CD14-positive monocyte (primary cell): ENCODE results near the gene KRTAP10-1. TPM values are rescaled to one million over a fixed set of nuclear protein-coding genes. Genes with fewer than 3 reads are reported as not detected.

Experiments used
- DNase-seq, 3 donors: peaks; one replicate each; pipeline ENCODE4 v3.0.0-alpha.2; 2011 to 2022
- H2AFZ ChIP-seq: 2 replicates; pipeline ENCODE4 v1.6.0; 2012; ENCODE audit warnings: mild to moderate bottlenecking, low read depth, low read length, inconsistent platforms; ENCODE audit not compliant: insufficient read depth, poor library complexity, severe bottlenecking
- H3K27ac ChIP-seq, 2 donors: 1 replicate in 1 of 2; 2 replicates in 1 of 2; pipeline ENCODE4 v1.5.1; 2012 to 2013; ENCODE audit warnings: low read length in 2 of 2, control low read depth in 1 of 2, inconsistent platforms in 1 of 2, low read depth in 1 of 2, mild to moderate bottlenecking in 1 of 2
- H3K27me3 ChIP-seq, 2 donors: one replicate each; pipeline versions ENCODE4 v1.6.0 to v1.6.1; 2011 to 2013; ENCODE audit warnings: low read length in 2 of 2; ENCODE audit not compliant: control insufficient read depth in 2 of 2, insufficient read depth in 2 of 2
- H3K36me3 ChIP-seq, 2 donors: replicated peaks in 1 of 2; 1 replicate in 1 of 2; 2 replicates in 1 of 2; pipeline versions ENCODE4 v1.5.1 to v1.6.1; 2012 to 2013; ENCODE audit warnings: low read length in 2 of 2, control low read depth in 1 of 2, inconsistent platforms in 1 of 2, mild to moderate bottlenecking in 1 of 2; ENCODE audit not compliant: insufficient read depth in 2 of 2, control insufficient read depth in 1 of 2
- H3K4me1 ChIP-seq, 2 donors: 1 replicate in 1 of 2; 2 replicates in 1 of 2; pipeline versions ENCODE4 v1.5.1 to v1.6.1; 2012 to 2013; ENCODE audit warnings: low read length in 2 of 2, control low read depth in 1 of 2, inconsistent platforms in 1 of 2, mild to moderate bottlenecking in 1 of 2, moderate library complexity in 1 of 2; ENCODE audit not compliant: insufficient read depth in 2 of 2, control insufficient read depth in 1 of 2
- H3K4me2 ChIP-seq: replicated peaks from 2 replicates; pipeline ENCODE3; 2012; ENCODE audit warnings: low read length, moderate library complexity, mild to moderate bottlenecking; ENCODE audit not compliant: poor library complexity, severe bottlenecking; ENCODE audit errors: extremely low read depth
- H3K4me3 ChIP-seq, 3 experiments: fragments of 200-600 bp in 1 of 3; sonication (generic) in 1 of 3; replicated peaks in 1 of 3; 1 replicate in 2 of 3; 2 replicates in 1 of 3; pipeline ENCODE4 v1.5.1; 2011 to 2013; ENCODE audit warnings: low read length in 3 of 3, mild to moderate bottlenecking in 3 of 3, control low read depth in 2 of 3, low read depth in 2 of 3, inconsistent platforms in 1 of 3, moderate library complexity in 1 of 3
- H3K79me2 ChIP-seq: 2 replicates; pipeline ENCODE4 v1.6.0; 2012; ENCODE audit warnings: mild to moderate bottlenecking, control low read depth, inconsistent platforms, low read length, moderate library complexity; ENCODE audit not compliant: insufficient read depth
- H3K9ac ChIP-seq: 2 replicates; pipeline ENCODE4 v1.6.0; 2017; ENCODE audit warnings: low read length, mild to moderate bottlenecking; ENCODE audit not compliant: insufficient read depth, poor library complexity, severe bottlenecking
- H3K9me3 ChIP-seq, 2 donors: replicated peaks in 1 of 2; 1 replicate in 1 of 2; 2 replicates in 1 of 2; pipeline versions ENCODE4 v1.5.1 to v1.6.1; 2012 to 2013; ENCODE audit warnings: low read length in 2 of 2, control low read depth in 1 of 2; ENCODE audit not compliant: control insufficient read depth in 1 of 2, insufficient read depth in 1 of 2
- H4K20me1 ChIP-seq: 2 replicates; pipeline ENCODE4 v1.6.0; 2012; ENCODE audit warnings: mild to moderate bottlenecking, low read length, control low read depth, moderate library complexity; ENCODE audit not compliant: insufficient read depth
- H3K27ac Mint-ChIP-seq, 7 donors: one replicate each; pipeline ENCODE4 v1.8.0; 2020; ENCODE audit warnings: mild to moderate bottlenecking in 7 of 7, mixed read lengths in 7 of 7, moderate library complexity in 6 of 7, inconsistent platforms in 2 of 7
- H3K27me3 Mint-ChIP-seq, 3 donors: one replicate each; pipeline ENCODE4 v1.8.0; 2021 to 2022; ENCODE audit warnings: low read depth in 3 of 3, mild to moderate bottlenecking in 3 of 3, mixed read lengths in 3 of 3, moderate library complexity in 3 of 3, inconsistent platforms in 1 of 3
- H3K36me3 Mint-ChIP-seq, 2 donors: one replicate each; pipeline ENCODE4 v1.8.0; 2020; ENCODE audit warnings: mixed read lengths in 2 of 2, inconsistent platforms in 1 of 2, mild to moderate bottlenecking in 1 of 2
- H3K4me1 Mint-ChIP-seq: one replicate; pipeline ENCODE4 v1.8.0; 2020; ENCODE audit warnings: mild to moderate bottlenecking, mixed read lengths
- H3K4me3 Mint-ChIP-seq, 2 donors: one replicate each; pipeline ENCODE4 v1.8.0; 2020; ENCODE audit warnings: mild to moderate bottlenecking in 2 of 2, mixed read lengths in 2 of 2, moderate library complexity in 1 of 2
- H3K9me3 Mint-ChIP-seq, 7 donors: one replicate each; pipeline ENCODE4 v1.8.0; 2020 to 2022; ENCODE audit warnings: mixed read lengths in 7 of 7, mild to moderate bottlenecking in 6 of 7, moderate library complexity in 6 of 7, inconsistent platforms in 2 of 7
- CTCF ChIP-seq: fragments of 200-600 bp; IDR thresholded peaks from one replicate; pipeline ENCODE4 v1.8.0; 2022; ENCODE audit warnings: antibody characterized with exemption, mild to moderate bottlenecking
- WGBS: methylation state at CpG from one replicate; pipeline ENCODE4 v1.1.5; 2013; ENCODE audit warnings: missing lambda C conversion rate; ENCODE audit not compliant: insufficient coverage; 5-methylcytosine and 5-hydroxymethylcytosine counted together
- intact Hi-C, 2 donors: fragments of 100-400 bp; cut with micrococcal nuclease; formaldehyde crosslinking; loops; one replicate each; pipeline versions ENCODE4 v1.15.0 to v1.15.1; 2023
- polyA plus RNA-seq, 3 donors: library from polyadenylated mRNA; depleted of rRNA in 1 of 3; unstranded in 2 of 3; stranded (reverse) in 1 of 3; fragments of 300-500 nt in 2 of 3; fragments of >200 nt in 1 of 3; fragmentation: Illumina TruSeq in 2 of 3; gene quantifications; 1 replicate in 2 of 3; 2 replicates in 1 of 3; pipeline ENCODE4 v1.2.3, GENCODE V29; 2012 to 2021

KRTAP10-1 gene
- polyA plus RNA-seq, 3 donors, result not detected

GRCh38 chr21:44508426-44508710, 31.6 kb downstream of the KRTAP10-1 start:
- H3K79me2 ChIP-seq, result no peaks in the 10 kb centered on the region
- H3K4me1 ChIP-seq, result peaks cover 9 to 23% of the 10 kb centered on the region in 2 donors
- H3K36me3 ChIP-seq, result no peaks in the 10 kb centered on the region
- H2AFZ ChIP-seq, result no peak overlapping the region
- no peaks in the 10 kb centered on the region for H3K36me3 Mint-ChIP-seq
- no peak for DNase-seq
- H3K27me3 ChIP-seq, result peaks cover 0 to 3% of the 10 kb centered on the region in 2 donors
- H3K27me3 Mint-ChIP-seq, result peaks cover 4 to 20% (median 10%) of the 10 kb centered on the region in 3 donors
- H3K9ac ChIP-seq, result no peak overlapping the region
- no peak overlapping the region for H3K27ac Mint-ChIP-seq
- no peaks in the 10 kb centered on the region for H4K20me1 ChIP-seq
- no peak overlapping the region for H3K4me3 ChIP-seq
- no peak overlapping the region for H3K27ac ChIP-seq
- TF ChIP-seq CTCF, result no peak
- intact Hi-C loops, result loop anchor here in 1 of 2 donors (5.0 kb wide), 1 partner anchor 284 kb away; no protein-coding TSS in a partner anchor
- peaks cover 6% of the 10 kb centered on the region for H3K4me1 Mint-ChIP-seq
- H3K9me3 ChIP-seq, result peaks cover 0 to 5% of the 10 kb centered on the region in 2 donors
- 85% methylated on average over 4 of the region's 9 CpGs for WGBS
- H3K4me3 Mint-ChIP-seq, result no peak overlapping the region
- peaks cover 0 to 8% (median 5%) of the 10 kb centered on the region in 7 donors for H3K9me3 Mint-ChIP-seq
- no peak overlapping the region for H3K4me2 ChIP-seq

GRCh38 chr21:44507673-44508425, 32.1 kb downstream of the KRTAP10-1 start:
- Mint-ChIP-seq H3K27me3 (peaks cover 4 to 22% (median 10%) of the 10 kb centered on the region in 3 donors), H3K27ac (peak overlapping the region in 1 of 7 donors; percentile 50), H3K4me1 (peaks cover 6% of the 10 kb centered on the region), H3K36me3 (no peaks in the 10 kb centered on the region), H3K4me3 (no peak overlapping the region), H3K9me3 (peaks cover 0 to 10% (median 5%) of the 10 kb centered on the region in 7 donors)
- peaks cover 9 to 23% of the 10 kb centered on the region in 2 donors for H3K4me1 ChIP-seq
- no peaks in the 10 kb centered on the region for H3K36me3 ChIP-seq
- H3K4me3 ChIP-seq, result no peak overlapping the region
- TF ChIP-seq CTCF, result no peak
- WGBS, result 97% methylated on average over 13 of the region's 26 CpGs
- H4K20me1 ChIP-seq, result no peaks in the 10 kb centered on the region
- no peak overlapping the region for H3K4me2 ChIP-seq
- H3K9me3 ChIP-seq, result peaks cover 0 to 5% of the 10 kb centered on the region in 2 donors
- no peaks in the 10 kb centered on the region for H3K79me2 ChIP-seq
- no peak overlapping the region for H3K27ac ChIP-seq
- intact Hi-C loops, result loop anchor here in 1 of 2 donors (5.0 kb wide), 1 partner anchor 284 kb away; no protein-coding TSS in a partner anchor
- H3K9ac ChIP-seq, result no peak overlapping the region
- H2AFZ ChIP-seq, result no peak overlapping the region
- no peak for DNase-seq
- H3K27me3 ChIP-seq, result peaks cover 0 to 3% of the 10 kb centered on the region in 2 donors
